Measurements from ENCODE around the gene SLC6A3.

The SLC6A3 gene

DNA sequence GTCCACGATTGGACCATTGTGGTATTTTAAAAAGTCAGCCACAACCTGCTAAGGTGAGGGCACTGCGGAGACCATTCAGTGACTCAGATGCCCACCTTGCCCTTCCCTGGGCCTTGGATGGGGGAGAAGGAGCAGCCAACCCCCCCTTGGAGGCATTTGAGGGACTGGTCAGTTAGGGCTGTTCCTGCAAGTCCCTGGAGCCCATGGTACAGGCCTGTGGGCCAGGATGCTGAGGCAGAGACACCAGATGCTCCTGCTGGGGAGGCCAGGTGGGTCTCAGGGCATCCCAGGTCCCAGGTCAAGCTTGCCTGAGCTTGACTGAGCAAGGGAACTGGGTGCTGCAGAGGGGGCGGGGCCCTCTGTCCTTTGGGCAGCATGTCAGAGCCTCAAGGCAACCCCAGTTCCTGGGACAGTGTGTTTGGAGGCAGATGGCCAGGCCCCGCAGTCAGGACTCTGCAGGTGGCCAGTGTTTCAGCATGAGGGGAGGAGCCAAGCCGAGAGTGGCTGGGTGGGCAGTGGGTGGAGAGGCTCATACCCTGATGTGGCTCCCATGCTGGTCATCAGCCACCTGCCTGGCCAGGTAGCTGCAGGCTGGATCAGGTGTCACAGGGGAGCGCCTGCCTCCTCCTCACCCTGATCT lies 27.5 kb downstream of the SLC6A3 start:
- Histone ChIP-seq H3K18ac (ENCODE audit: low read length) (no peak overlapping the region), H3K79me2 (ENCODE audit: control insufficient read depth, insufficient read depth, low read length) (no peaks in the 10 kb centered on the region), H3K4me1 (ENCODE audit: control insufficient read depth, low read depth, low read length) (no peaks in the 10 kb centered on the region), H3K4me3 (ENCODE audit: low read length) (no peak overlapping the region), H2BK15ac (replicated peaks; ENCODE audit: low read depth) (no peak overlapping the region), H3K36me3 (ENCODE audit: control insufficient read depth, insufficient read depth, low read length) (no peaks in the 10 kb centered on the region), H3K4ac (ENCODE audit: low read depth, low read length) (no peak overlapping the region), H2BK5ac (ENCODE audit: low read length) (no peak overlapping the region), H3K79me1 (ENCODE audit: low read length) (no peaks in the 10 kb centered on the region), H3K4me2 (ENCODE audit: low read length) (no peak overlapping the region), H3K27me3 (ENCODE audit: insufficient read depth, low read length, poor library complexity) (no peaks in the 10 kb centered on the region), H3K9ac (ENCODE audit: low read length) (no peak overlapping the region), H3K27ac (ENCODE audit: low read depth, low read length) (no peak overlapping the region), H3K56ac (ENCODE audit: low read length) (no peak overlapping the region), H3K23ac (ENCODE audit: low read length) (no peak overlapping the region), H4K8ac (ENCODE audit: low read depth, low read length) (no peak overlapping the region), H2BK120ac (ENCODE audit: low read depth, low read length) (no peak overlapping the region), H4K5ac (ENCODE audit: low read length) (no peak overlapping the region), H2AK5ac (ENCODE audit: low read length) (no peak overlapping the region)
- WGBS (ENCODE audit: extremely low coverage, insufficient coverage, low lambda C conversion rate), result no CpG with 5 or more reads among the region's 6 CpGs
- DNase-seq, result no peak

DNA sequence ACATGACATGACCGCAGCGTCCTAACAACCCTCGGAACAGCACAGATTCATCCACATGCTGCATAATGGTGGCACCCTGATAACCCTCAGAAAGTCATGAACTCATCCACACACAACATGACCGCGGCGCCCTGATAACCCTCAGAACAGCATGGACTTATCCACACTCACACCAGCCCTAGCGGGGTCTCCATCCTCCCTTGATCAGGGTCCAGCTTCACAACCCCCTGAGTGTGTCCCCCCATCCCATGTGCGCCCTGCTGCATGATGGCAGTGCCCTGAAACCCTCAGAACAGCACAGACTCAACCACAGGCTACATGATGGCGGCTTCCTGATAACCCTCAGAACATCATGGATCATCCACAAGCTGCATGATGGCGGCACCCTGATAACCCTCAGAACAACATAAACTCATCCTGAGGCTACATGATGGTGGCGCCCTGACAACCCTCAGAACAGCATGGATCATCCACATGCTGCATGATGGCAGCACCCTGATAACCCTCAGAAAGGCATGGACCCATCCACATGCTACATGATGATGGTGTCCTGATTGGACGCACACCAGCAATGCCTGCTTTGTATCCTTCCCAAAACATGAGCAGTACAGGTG lies 28.3 kb downstream of the SLC6A3 start:
- DNase-seq, result no peak
- H3K4ac ChIP-seq (ENCODE audit: low read depth, low read length), result no peak overlapping the region
- H4K8ac ChIP-seq (ENCODE audit: low read depth, low read length), result no peak overlapping the region
- no peaks in the 10 kb centered on the region for H3K4me1 ChIP-seq (ENCODE audit: control insufficient read depth, low read depth, low read length)
- H2BK15ac ChIP-seq (replicated peaks; ENCODE audit: low read depth), result no peak overlapping the region
- H3K23ac ChIP-seq (ENCODE audit: low read length), result no peak overlapping the region
- no peak overlapping the region for H3K56ac ChIP-seq (ENCODE audit: low read length)
- no peaks in the 10 kb centered on the region for H3K79me1 ChIP-seq (ENCODE audit: low read length)
- H3K4me2 ChIP-seq (ENCODE audit: low read length), result no peak overlapping the region
- no peak overlapping the region for H4K5ac ChIP-seq (ENCODE audit: low read length)
- H3K4me3 ChIP-seq (ENCODE audit: low read length), result no peak overlapping the region
- no peak overlapping the region for H2AK5ac ChIP-seq (ENCODE audit: low read length)
- H3K27ac ChIP-seq (ENCODE audit: low read depth, low read length), result no peak overlapping the region
- no peaks in the 10 kb centered on the region for H3K36me3 ChIP-seq (ENCODE audit: control insufficient read depth, insufficient read depth, low read length)
- no peak overlapping the region for H2BK120ac ChIP-seq (ENCODE audit: low read depth, low read length)
- H3K18ac ChIP-seq (ENCODE audit: low read length), result no peak overlapping the region
- no peaks in the 10 kb centered on the region for H3K27me3 ChIP-seq (ENCODE audit: insufficient read depth, low read length, poor library complexity)
- no peak overlapping the region for H2BK5ac ChIP-seq (ENCODE audit: low read length)
- no peaks in the 10 kb centered on the region for H3K79me2 ChIP-seq (ENCODE audit: control insufficient read depth, insufficient read depth, low read length)
- H3K9ac ChIP-seq (ENCODE audit: low read length), result no peak overlapping the region
- no CpG with 5 or more reads among the region's 12 CpGs for WGBS (ENCODE audit: extremely low coverage, insufficient coverage, low lambda C conversion rate)

DNA sequence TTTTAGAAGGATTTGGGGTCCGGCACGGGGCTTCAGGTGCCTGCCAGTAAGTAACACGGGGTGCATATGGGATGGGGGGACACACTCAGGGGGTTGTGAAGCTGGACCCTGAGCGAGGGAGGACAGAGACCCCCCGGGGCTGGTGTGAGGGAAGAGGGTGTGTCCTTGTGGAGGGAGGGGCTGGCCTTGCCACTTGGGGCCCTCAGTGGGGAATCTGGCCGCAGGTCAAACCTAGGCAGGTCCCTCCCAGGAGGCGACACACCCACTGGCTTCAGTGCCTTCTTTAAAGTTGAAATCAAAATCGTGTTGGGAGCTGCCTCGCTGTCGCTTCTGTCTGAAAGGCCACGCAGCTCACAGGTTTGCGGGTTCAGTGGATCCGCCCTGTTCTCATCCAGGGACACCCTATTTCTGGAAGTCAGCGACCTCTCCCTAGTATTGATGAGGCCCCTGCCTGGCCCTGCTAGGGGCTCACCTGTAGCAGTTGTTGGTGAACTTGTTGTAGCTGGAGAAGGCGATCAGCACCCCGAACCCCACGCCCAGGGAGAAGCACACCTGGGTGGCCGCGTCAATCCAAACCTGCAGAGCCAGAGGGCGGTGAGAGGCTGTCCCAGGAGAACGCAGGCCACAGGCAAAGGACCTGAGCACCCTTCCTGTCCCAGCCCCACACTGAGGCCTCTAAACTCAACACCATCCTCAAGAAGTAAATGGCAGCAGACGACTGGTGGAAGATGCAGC lies 29.4 kb downstream of the SLC6A3 start:
- Histone ChIP-seq H2BK15ac (replicated peaks; ENCODE audit: low read depth) (no peak overlapping the region), H2BK5ac (ENCODE audit: low read length) (no peak overlapping the region), H3K79me2 (ENCODE audit: control insufficient read depth, insufficient read depth, low read length) (no peaks in the 10 kb centered on the region), H2AK5ac (ENCODE audit: low read length) (no peak overlapping the region), H3K4me1 (ENCODE audit: control insufficient read depth, low read depth, low read length) (no peaks in the 10 kb centered on the region), H3K9ac (ENCODE audit: low read length) (no peak overlapping the region), H3K4me2 (ENCODE audit: low read length) (no peak overlapping the region), H3K4ac (ENCODE audit: low read depth, low read length) (no peak overlapping the region), H3K36me3 (ENCODE audit: control insufficient read depth, insufficient read depth, low read length) (no peaks in the 10 kb centered on the region), H4K5ac (ENCODE audit: low read length) (no peak overlapping the region), H3K79me1 (ENCODE audit: low read length) (no peaks in the 10 kb centered on the region), H3K56ac (ENCODE audit: low read length) (no peak overlapping the region), H3K23ac (ENCODE audit: low read length) (no peak overlapping the region), H4K8ac (ENCODE audit: low read depth, low read length) (no peak overlapping the region), H3K18ac (ENCODE audit: low read length) (no peak overlapping the region), H3K27me3 (ENCODE audit: insufficient read depth, low read length, poor library complexity) (no peaks in the 10 kb centered on the region), H3K27ac (ENCODE audit: low read depth, low read length) (no peak overlapping the region), H2BK120ac (ENCODE audit: low read depth, low read length) (no peak overlapping the region), H3K4me3 (ENCODE audit: low read length) (no peak overlapping the region)
- WGBS (ENCODE audit: extremely low coverage, insufficient coverage, low lambda C conversion rate), result no CpG with 5 or more reads among the region's 22 CpGs
- DNase-seq, result no peak

DNA sequence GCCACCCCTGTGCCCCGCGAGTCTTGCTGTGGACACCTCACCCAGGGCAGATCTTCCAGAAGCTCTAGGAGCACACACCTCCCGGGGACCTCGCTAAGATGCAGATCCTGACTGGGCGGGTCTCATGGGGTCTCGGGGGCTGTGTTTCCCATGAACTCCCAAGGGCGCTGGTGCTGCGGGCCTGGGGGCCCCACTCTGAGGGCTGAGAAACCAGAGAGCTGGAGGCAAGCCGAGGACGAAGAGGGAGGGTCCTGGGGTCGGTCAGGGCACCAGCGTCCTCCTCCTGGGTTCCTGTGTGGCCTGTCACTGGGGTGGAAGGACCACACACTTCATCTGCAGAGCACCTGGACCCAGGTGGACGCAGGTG lies 30.2 kb downstream of the SLC6A3 start:
- no peak overlapping the region for H3K4me3 ChIP-seq (ENCODE audit: low read length)
- H3K56ac ChIP-seq (ENCODE audit: low read length), result no peak overlapping the region
- H2BK5ac ChIP-seq (ENCODE audit: low read length), result no peak overlapping the region
- no peaks in the 10 kb centered on the region for H3K4me1 ChIP-seq (ENCODE audit: control insufficient read depth, low read depth, low read length)
- no peak overlapping the region for H3K9ac ChIP-seq (ENCODE audit: low read length)
- H4K8ac ChIP-seq (ENCODE audit: low read depth, low read length), result no peak overlapping the region
- no CpG with 5 or more reads among the region's 13 CpGs for WGBS (ENCODE audit: extremely low coverage, insufficient coverage, low lambda C conversion rate)
- H3K27me3 ChIP-seq (ENCODE audit: insufficient read depth, low read length, poor library complexity), result no peaks in the 10 kb centered on the region
- H3K4me2 ChIP-seq (ENCODE audit: low read length), result no peak overlapping the region
- no peak for DNase-seq
- H3K79me1 ChIP-seq (ENCODE audit: low read length), result no peaks in the 10 kb centered on the region
- no peaks in the 10 kb centered on the region for H3K36me3 ChIP-seq (ENCODE audit: control insufficient read depth, insufficient read depth, low read length)
- no peak overlapping the region for H3K18ac ChIP-seq (ENCODE audit: low read length)
- no peaks in the 10 kb centered on the region for H3K79me2 ChIP-seq (ENCODE audit: control insufficient read depth, insufficient read depth, low read length)
- H2AK5ac ChIP-seq (ENCODE audit: low read length), result no peak overlapping the region
- no peak overlapping the region for H3K23ac ChIP-seq (ENCODE audit: low read length)
- no peak overlapping the region for H2BK15ac ChIP-seq (replicated peaks; ENCODE audit: low read depth)
- H4K5ac ChIP-seq (ENCODE audit: low read length), result no peak overlapping the region
- H3K4ac ChIP-seq (ENCODE audit: low read depth, low read length), result no peak overlapping the region
- no peak overlapping the region for H3K27ac ChIP-seq (ENCODE audit: low read depth, low read length)
- no peak overlapping the region for H2BK120ac ChIP-seq (ENCODE audit: low read depth, low read length)

DNA sequence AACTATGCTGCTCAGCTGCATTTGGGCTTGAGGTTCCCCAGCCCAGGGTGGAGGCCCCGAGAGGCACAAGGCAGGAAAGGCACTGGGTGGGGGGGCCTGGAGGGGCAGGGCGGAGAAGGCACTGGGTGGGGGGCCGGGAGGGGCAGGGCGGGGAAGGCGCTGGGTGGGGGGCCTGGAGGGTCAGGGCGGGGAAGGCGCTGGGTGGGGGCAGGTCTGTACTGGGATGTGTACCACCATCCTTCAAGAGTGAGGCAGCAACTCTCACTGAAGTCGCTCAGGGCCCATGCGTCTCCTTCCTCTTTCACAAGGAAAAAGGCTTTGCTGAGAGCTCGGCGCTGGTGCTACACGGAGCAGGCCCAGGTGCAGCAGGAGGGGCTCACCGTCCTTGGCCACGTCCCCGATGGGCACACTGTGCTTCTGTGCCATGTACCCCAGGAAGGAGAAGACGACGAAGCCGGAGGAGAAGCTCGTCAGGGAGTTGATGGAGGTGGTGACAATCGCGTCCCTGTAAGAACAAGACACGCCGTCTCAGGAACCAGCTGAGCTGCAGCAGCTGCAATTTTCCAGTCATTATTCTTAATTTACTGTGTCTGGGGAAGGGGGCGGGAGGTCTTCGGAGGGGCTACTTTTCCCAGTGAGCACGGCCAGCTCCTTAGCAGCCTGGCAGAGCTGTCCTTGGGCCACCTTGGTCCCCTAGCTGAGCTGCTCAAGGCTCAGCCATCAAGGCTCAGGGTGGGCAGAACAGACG lies 30.8 kb downstream of the SLC6A3 start:
- H3K18ac ChIP-seq (ENCODE audit: low read length), result no peak overlapping the region
- whole genome bisulfite sequencing (ENCODE audit: extremely low coverage, insufficient coverage, low lambda C conversion rate), result no CpG with 5 or more reads among the region's 27 CpGs

More for the DNA sequence above, 30.8 kb downstream of the SLC6A3 start:
- no peaks in the 10 kb centered on the region for H3K36me3 ChIP-seq (ENCODE audit: control insufficient read depth, insufficient read depth, low read length)
- no peaks in the 10 kb centered on the region for H3K79me1 ChIP-seq (ENCODE audit: low read length)
- no peak overlapping the region for H3K4ac ChIP-seq (ENCODE audit: low read depth, low read length)
- DNase-seq, result no peak
- no peak overlapping the region for H2BK15ac ChIP-seq (replicated peaks; ENCODE audit: low read depth)
- no peaks in the 10 kb centered on the region for H3K79me2 ChIP-seq (ENCODE audit: control insufficient read depth, insufficient read depth, low read length)
- no peak overlapping the region for H3K56ac ChIP-seq (ENCODE audit: low read length)
- H4K5ac ChIP-seq (ENCODE audit: low read length), result no peak overlapping the region
- H3K27ac ChIP-seq (ENCODE audit: low read depth, low read length), result no peak overlapping the region
- no peak overlapping the region for H2AK5ac ChIP-seq (ENCODE audit: low read length)
- no peak overlapping the region for H2BK5ac ChIP-seq (ENCODE audit: low read length)
- H2BK120ac ChIP-seq (ENCODE audit: low read depth, low read length), result no peak overlapping the region
- H3K4me1 ChIP-seq (ENCODE audit: control insufficient read depth, low read depth, low read length), result no peaks in the 10 kb centered on the region
- no peak overlapping the region for H3K4me3 ChIP-seq (ENCODE audit: low read length)
- no peak overlapping the region for H3K23ac ChIP-seq (ENCODE audit: low read length)
- no peak overlapping the region for H3K9ac ChIP-seq (ENCODE audit: low read length)
- H3K4me2 ChIP-seq (ENCODE audit: low read length), result no peak overlapping the region
- H3K27me3 ChIP-seq (ENCODE audit: insufficient read depth, low read length, poor library complexity), result no peaks in the 10 kb centered on the region
- H4K8ac ChIP-seq (ENCODE audit: low read depth, low read length), result no peak overlapping the region

Measured in mesendoderm (in vitro differentiated cells).